HS-27A (cell line): Measurements from ENCODE around the gene CDH4.

Experiments
- DNase-seq: peaks from one replicate; pipeline ENCODE4 v3.0.0-alpha.2; 2012; ENCODE audit warnings: low read depth, missing footprints

The CDH4 gene

GRCh38 chr20:61301711-61302525 is 49.9 kb downstream of the CDH4 start:
- no peak for DNase-seq

- DNase-seq, result no peak
These were observed 51.2 kb downstream of the CDH4 start for GRCh38 chr20:61303217-61303616.

GRCh38 chr20:61303675-61304074 is 51.6 kb downstream of the CDH4 start:
- no peak for DNase-seq

- no peak for DNase-seq
These were observed 52.7 kb downstream of the CDH4 start for GRCh38 chr20:61304750-61305149.

- no peak for DNase-seq
These were observed 54.9 kb downstream of the CDH4 start for GRCh38 chr20:61306937-61307475.

GRCh38 chr20:61307686-61308476 is 55.8 kb downstream of the CDH4 start:
- no peak for DNase-seq

- DNase-seq, result no peak
These were observed 56.4 kb downstream of the CDH4 start for GRCh38 chr20:61308477-61308774.

- no peak for DNase-seq
These were observed 58.9 kb downstream of the CDH4 start for GRCh38 chr20:61310954-61311353.

- DNase-seq, result no peak
These were observed 59.8 kb downstream of the CDH4 start for GRCh38 chr20:61311656-61312387.

GRCh38 chr20:61312925-61313324 is 60.9 kb downstream of the CDH4 start:
- no peak for DNase-seq

- no peak for DNase-seq
These were observed 61.3 kb downstream of the CDH4 start for GRCh38 chr20:61313396-61313795.

- no peak for DNase-seq
These were observed 62.4 kb downstream of the CDH4 start for GRCh38 chr20:61314326-61315010.

- DNase-seq, result no peak
These were observed 63.3 kb downstream of the CDH4 start for GRCh38 chr20:61315319-61315718.

GRCh38 chr20:61316346-61316745 is 64.3 kb downstream of the CDH4 start:
- DNase-seq, result no peak

- DNase-seq, result no peak
These were observed 66.0 kb downstream of the CDH4 start for GRCh38 chr20:61317966-61318530.

GRCh38 chr20:61320691-61321425 is 68.8 kb downstream of the CDH4 start:
- DNase-seq, result no peak

GRCh38 chr20:61321481-61321880 is 69.4 kb downstream of the CDH4 start:
- DNase-seq, result no peak

- no peak for DNase-seq
These were observed 70.2 kb downstream of the CDH4 start for GRCh38 chr20:61322151-61322865.

- no peak for DNase-seq
These were observed 72.8 kb downstream of the CDH4 start for GRCh38 chr20:61324906-61325305.

- DNase-seq, result no peak
These were observed 73.7 kb downstream of the CDH4 start for GRCh38 chr20:61325718-61326117.
